ENCODE data around the gene GPR84. TPM values are rescaled to one million over a fixed set of nuclear protein-coding genes. Genes with fewer than 3 reads are reported as not detected.

GPR84 gene
- total RNA-seq, 4 donors from 2014 or later, result 0.38 TPM; not detected in 3

DNA sequence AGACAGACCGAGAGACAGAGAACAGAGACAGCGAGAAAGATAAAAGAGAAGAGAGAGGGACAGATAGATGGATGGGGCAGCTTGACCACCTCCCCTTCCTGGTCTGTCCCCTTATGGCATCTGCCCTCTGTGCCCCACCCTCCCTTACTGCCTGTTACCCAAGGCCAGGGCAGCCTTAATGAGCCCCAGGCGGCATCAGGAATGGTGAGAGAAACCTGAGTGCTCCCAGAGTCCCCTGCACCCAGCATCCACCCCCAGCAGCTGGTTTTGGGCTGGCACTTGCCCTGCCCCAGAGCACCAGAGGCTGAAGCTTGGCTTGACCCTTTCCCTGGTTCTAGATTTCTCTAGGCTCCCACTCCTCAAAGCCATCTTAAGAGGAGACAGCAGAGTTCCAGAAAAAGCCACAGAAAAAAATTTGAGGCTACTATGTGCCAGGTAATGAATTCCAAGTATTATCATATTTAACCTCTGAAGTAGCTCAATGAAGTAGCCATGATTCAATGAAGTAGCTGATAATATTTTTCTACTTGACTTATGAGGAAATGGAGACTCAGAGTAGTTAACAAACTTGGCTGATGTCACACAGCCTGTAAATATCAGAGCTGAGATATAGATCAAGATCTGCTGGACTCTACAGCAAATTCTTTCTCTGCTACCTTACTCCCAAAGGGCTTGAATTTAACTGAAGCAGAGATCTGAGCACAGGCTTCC is 22.3 kb upstream of the GPR84 start:
- Histone ChIP-seq H3K27me3 (no peaks in the 10 kb centered on the region), H3K9me3 (no peaks in the 10 kb centered on the region), H3K4me1 (peaks cover 49 to 94% (median 59%) of the 10 kb centered on the region in 3 donors), H3K27ac (peak overlapping the region; percentile 79 to 97 (median 90)), H3K36me3 (peaks cover 0 to 31% (median 0%) of the 10 kb centered on the region in 3 donors), H3K4me3 (no peak overlapping the region)
- no peak for DNase-seq
- 81 to 88% methylated on average over 2 to 3 of the region's 3 CpGs for WGBS, 2 donors
- intact Hi-C loops (cut with DNase I), result no loop called here
- TF ChIP-seq POLR2A (IDR thresholded peaks at IDR 0.05), result no peak
- TF ChIP-seq, protein P1, sequence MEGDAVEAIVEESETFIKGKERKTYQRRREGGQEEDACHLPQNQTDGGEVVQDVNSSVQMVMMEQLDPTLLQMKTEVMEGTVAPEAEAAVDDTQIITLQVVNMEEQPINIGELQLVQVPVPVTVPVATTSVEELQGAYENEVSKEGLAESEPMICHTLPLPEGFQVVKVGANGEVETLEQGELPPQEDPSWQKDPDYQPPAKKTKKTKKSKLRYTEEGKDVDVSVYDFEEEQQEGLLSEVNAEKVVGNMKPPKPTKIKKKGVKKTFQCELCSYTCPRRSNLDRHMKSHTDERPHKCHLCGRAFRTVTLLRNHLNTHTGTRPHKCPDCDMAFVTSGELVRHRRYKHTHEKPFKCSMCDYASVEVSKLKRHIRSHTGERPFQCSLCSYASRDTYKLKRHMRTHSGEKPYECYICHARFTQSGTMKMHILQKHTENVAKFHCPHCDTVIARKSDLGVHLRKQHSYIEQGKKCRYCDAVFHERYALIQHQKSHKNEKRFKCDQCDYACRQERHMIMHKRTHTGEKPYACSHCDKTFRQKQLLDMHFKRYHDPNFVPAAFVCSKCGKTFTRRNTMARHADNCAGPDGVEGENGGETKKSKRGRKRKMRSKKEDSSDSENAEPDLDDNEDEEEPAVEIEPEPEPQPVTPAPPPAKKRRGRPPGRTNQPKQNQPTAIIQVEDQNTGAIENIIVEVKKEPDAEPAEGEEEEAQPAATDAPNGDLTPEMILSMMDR (IDR thresholded peaks at IDR 0.05), result no peak

DNA sequence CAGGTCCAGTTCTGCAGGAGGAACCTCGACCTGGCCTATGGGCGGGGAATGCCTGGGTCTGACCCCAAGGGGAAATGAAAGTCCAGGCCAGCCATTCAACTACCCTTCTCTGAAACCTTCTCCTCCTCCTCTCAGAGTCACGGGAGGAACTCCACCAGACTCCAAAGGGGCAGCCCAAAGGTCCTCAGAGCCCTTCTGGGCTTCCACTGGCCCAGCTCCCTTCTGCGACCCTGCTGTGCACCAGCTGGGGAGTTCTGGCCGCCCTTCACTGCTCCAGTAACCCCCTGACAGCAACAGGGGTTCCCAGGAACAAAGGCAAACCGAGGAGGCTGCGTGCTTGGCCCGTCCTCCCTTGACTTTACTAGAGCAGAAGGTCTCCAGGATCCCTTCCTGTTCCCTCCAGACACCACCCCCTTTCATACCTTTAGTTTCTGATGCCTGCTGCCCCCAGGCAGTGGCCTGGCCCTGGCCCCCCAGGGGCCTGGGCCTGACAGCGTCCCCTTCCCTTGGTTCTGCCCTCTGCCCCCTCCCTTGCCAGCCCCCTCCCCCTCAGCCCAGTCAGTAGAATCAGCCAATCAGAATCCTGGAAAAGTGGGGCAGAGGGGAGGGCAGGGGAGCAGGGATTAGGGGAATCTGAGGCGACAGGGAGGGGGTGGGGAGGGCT is 21.1 kb upstream of the GPR84 start:
- intact Hi-C loops (cut with DNase I), result no loop called here
- Histone ChIP-seq H3K36me3 (peaks cover 0 to 42% (median 0%) of the 10 kb centered on the region in 3 donors), H3K9me3 (no peaks in the 10 kb centered on the region), H3K27me3 (no peaks in the 10 kb centered on the region), H3K4me1 (peaks cover 45 to 85% (median 55%) of the 10 kb centered on the region in 3 donors), H3K4me3 (peak overlapping the region in 1 of 4 donors; percentile 7), H3K27ac (peak overlapping the region; percentile 66 to 97 (median 86))
- no peak for DNase-seq
- no peak for TF ChIP-seq POLR2A (IDR thresholded peaks at IDR 0.05)
- TF ChIP-seq, protein P1 (IDR thresholded peaks at IDR 0.05), result no peak
- 56 to 64% methylated on average over 5 to 7 of the region's 10 CpGs for WGBS, 2 donors

DNA sequence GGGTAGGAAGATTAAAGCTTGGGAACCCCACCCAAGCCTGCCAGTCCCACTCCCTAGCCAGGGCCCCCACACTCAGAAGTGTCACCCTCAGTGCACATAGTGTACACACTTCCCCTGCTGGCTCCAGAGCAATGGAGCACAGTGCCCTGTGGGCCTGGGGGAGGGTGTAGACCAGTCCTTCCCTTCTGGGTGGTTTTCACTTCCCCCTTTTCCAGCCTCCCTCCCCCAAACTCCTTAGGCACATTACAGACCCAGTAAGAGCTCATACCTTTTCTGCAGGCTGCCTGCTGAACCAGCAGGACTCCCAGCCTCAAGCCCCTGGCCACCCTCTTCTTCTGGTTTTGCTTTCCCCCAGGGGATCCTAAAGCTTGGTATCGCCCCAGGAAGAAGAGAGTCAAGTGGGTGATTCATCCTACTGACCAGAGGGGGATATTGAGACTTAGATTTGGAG is 20.3 kb upstream of the GPR84 start, which contains the start of gene ZNF385A:
TSS of gene ZNF385A (minus strand) at position 143 of the 451 bp plus-strand sequence. CDS start 219 bp downstream, outside the sequence.
- H3K36me3 ChIP-seq, result peaks cover 0 to 49% (median 5%) of the 10 kb centered on the region in 3 donors
- 40% methylated on average over 1 of the region's 1 CpG; no CpG with 5 or more reads in 1 of the 2 donors for WGBS, 2 donors
- no peaks in the 10 kb centered on the region for H3K9me3 ChIP-seq
- intact Hi-C loops (cut with DNase I), result no loop called here
- peak within 1 kb of the TSS in 1 of 4 donors; percentile 7 for H3K4me3 ChIP-seq
- H3K27ac ChIP-seq, result peak within 1 kb of the TSS; percentile 66 to 97 (median 86)
- TF ChIP-seq POLR2A (IDR thresholded peaks at IDR 0.05), result peak in 1 of 4 donors; percentile 26
- TF ChIP-seq, protein P1 (IDR thresholded peaks at IDR 0.05), result no peak
- peaks cover 39 to 85% (median 53%) of the 10 kb centered on the region in 3 donors for H3K4me1 ChIP-seq
- no peak for DNase-seq
- no peaks in the 10 kb centered on the region for H3K27me3 ChIP-seq

DNA sequence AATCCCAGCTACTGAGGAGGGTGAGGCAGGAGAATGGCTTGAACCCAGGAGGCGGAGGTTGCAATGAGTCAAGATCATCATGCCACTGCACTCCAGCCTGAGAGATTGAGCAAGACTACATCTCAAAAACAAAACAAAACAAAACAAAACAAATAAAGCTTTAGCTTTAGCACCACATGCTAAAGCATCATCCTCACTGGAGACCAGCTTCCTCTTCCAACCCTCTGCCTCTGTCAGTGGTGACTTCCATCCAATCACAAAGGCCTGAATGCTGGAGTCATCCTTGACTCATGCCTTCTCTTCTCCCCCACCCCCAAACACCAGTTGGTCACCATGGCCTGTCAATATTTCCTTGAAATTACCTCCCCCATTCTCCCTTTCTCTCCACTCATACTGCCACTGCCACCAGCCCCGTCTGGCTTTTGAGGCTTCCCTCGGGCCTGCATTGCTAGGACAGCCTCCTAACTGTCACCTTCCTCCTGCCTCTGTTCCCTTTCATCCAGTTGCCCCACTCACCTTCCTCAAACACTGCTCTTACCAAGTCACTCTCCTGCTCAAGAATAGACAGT is 18.8 kb upstream of the GPR84 start:
- Histone ChIP-seq H3K4me3 (no peak overlapping the region), H3K36me3 (peaks cover 0 to 56% (median 5%) of the 10 kb centered on the region in 3 donors), H3K4me1 (peaks cover 30 to 85% (median 45%) of the 10 kb centered on the region in 3 donors), H3K27ac (peak overlapping the region; percentile 66 to 97 (median 86)), H3K9me3 (no peaks in the 10 kb centered on the region), H3K27me3 (no peaks in the 10 kb centered on the region)
- TF ChIP-seq POLR2A (IDR thresholded peaks at IDR 0.05), result no peak
- TF ChIP-seq, protein P1 (IDR thresholded peaks at IDR 0.05), result no peak
- intact Hi-C loops (cut with DNase I), result no loop called here
- DNase-seq, result no peak
- 56 to 57% methylated on average over 3 of the region's 3 CpGs for whole genome bisulfite sequencing, 2 donors
